Karpas-422 (cell line): ENCODE data around the gene HMGN1. TPM values are rescaled to one million over a fixed set of nuclear protein-coding genes. Genes with fewer than 3 reads are reported as not detected.

Source experiments
- DNase-seq: peaks from one replicate; pipeline ENCODE4 v3.0.0-alpha.2; 2015
- H2AFZ ChIP-seq: fragments of 200-600 bp; sonication (generic); 2 replicates; pipeline ENCODE4 v1.6.1; 2014; ENCODE audit warnings: antibody characterized with exemption, low read length, mixed read lengths
- H3K27ac ChIP-seq: fragments of 200-600 bp; sonication (generic); 2 replicates; pipeline ENCODE4 v1.5.1; 2014; ENCODE audit warnings: mild to moderate bottlenecking, low read length, moderate library complexity
- H3K27me3 ChIP-seq: fragments of 200-600 bp; sonication (generic); 2 replicates; pipeline ENCODE4 v1.6.1; 2014; ENCODE audit warnings: low read length, mixed read lengths
- H3K36me3 ChIP-seq: fragments of 200-600 bp; sonication (generic); 2 replicates; pipeline ENCODE4 v1.6.1; 2014; ENCODE audit warnings: low read length, mixed read lengths; ENCODE audit not compliant: insufficient read depth
- H3K4me1 ChIP-seq: fragments of 200-600 bp; sonication (generic); 2 replicates; pipeline ENCODE4 v1.6.1; 2014; ENCODE audit warnings: mild to moderate bottlenecking, low read length, mixed read lengths
- H3K4me2 ChIP-seq: fragments of 200-600 bp; sonication (generic); 2 replicates; pipeline ENCODE4 v1.6.1; 2014; ENCODE audit warnings: low read length, low read depth, mild to moderate bottlenecking; ENCODE audit not compliant: poor library complexity, severe bottlenecking
- H3K4me3 ChIP-seq: fragments of 200-600 bp; sonication (generic); 2 replicates; pipeline ENCODE4 v1.5.1; 2014; ENCODE audit warnings: mild to moderate bottlenecking, antibody characterized with exemption, low read length, mixed read lengths
- H3K79me2 ChIP-seq: fragments of 200-600 bp; sonication (generic); 2 replicates; pipeline ENCODE4 v1.6.1; 2014; ENCODE audit warnings: mild to moderate bottlenecking, low read length, mixed read lengths
- H3K9ac ChIP-seq: fragments of 200-600 bp; sonication (generic); 2 replicates; pipeline ENCODE4 v1.6.0; 2014; ENCODE audit warnings: low read length
- H3K9me2 ChIP-seq: fragments of 200-600 bp; sonication (generic), shearing (Covaris generic); replicated peaks from 2 replicates; pipeline ENCODE4 v1.6.0; 2014; ENCODE audit warnings: mild to moderate bottlenecking, low read length, moderate library complexity; ENCODE audit not compliant: insufficient read depth
- H3K9me3 ChIP-seq: fragments of 300-700, 200-600 bp; sonication (generic); 2 replicates; pipeline ENCODE4 v1.6.1; 2014; ENCODE audit warnings: low read length, mixed read lengths
- H4K20me1 ChIP-seq: fragments of 200-600 bp; sonication (generic); 2 replicates; pipeline ENCODE4 v1.6.1; 2014; ENCODE audit warnings: mild to moderate bottlenecking, antibody characterized with exemption, low read length, low read depth; ENCODE audit not compliant: insufficient read depth
- total RNA-seq: library from RNA; depleted of rRNA; stranded (reverse); fragments of >200 nt; shearing (Covaris generic); gene quantifications from 2 replicates; pipeline ENCODE4 v1.2.3, GENCODE V29; 2014; ENCODE audit warnings: low replicate concordance

The HMGN1 gene
- total RNA-seq, 1 experiment from 2014 or later: 561 TPM

- Histone ChIP-seq H3K36me3 (no peaks in the 10 kb centered on the region; the same call in 1 of the 2 replicates), H2AFZ (0 out of 2 replicates have a peak overlapping the region, but pooled peaks have one; percentile 15), H4K20me1 (no peaks in the 10 kb centered on the region), H3K79me2 (peaks cover 6% of the 10 kb centered on the region; the same call in 1 of the 2 replicates), H3K27ac (peak overlapping the region; percentile 99), H3K9me2 (no peaks in the 10 kb centered on the region), H3K9ac (peak overlapping the region; percentile 69), H3K9me3 (no peaks in the 10 kb centered on the region), H3K4me3 (0 out of 2 replicates have a peak overlapping the region, but pooled peaks have one; percentile 23), H3K4me2 (peak overlapping the region; percentile 79), H3K4me1 (peaks cover 79% of the 10 kb centered on the region), H3K27me3 (no peaks in the 10 kb centered on the region)
- DNase-seq: no peak
Observed at GRCh38 chr21:39319814-39320332, 29.0 kb downstream of the HMGN1 start.

- H3K9ac ChIP-seq: peak overlapping the region; percentile 69
- no peak overlapping the region; the same call in 1 of the 2 replicates for H2AFZ ChIP-seq
- peaks cover 11% of the 10 kb centered on the region for H3K79me2 ChIP-seq
- no peaks in the 10 kb centered on the region; the same call in 1 of the 2 replicates for H3K36me3 ChIP-seq
- no peak for DNase-seq
- no peaks in the 10 kb centered on the region for H3K9me2 ChIP-seq
- peak overlapping the region; percentile 79 for H3K4me2 ChIP-seq
- peak overlapping the region; percentile 99 for H3K27ac ChIP-seq
- H3K27me3 ChIP-seq: no peaks in the 10 kb centered on the region
- H4K20me1 ChIP-seq: no peaks in the 10 kb centered on the region
- H3K9me3 ChIP-seq: no peaks in the 10 kb centered on the region
- peaks cover 79% of the 10 kb centered on the region for H3K4me1 ChIP-seq
- peak overlapping the region; percentile 53 for H3K4me3 ChIP-seq
Observed at GRCh38 chr21:39319251-39319756, 29.6 kb downstream of the HMGN1 start.

GRCh38 chr21:39318091-39318959, 30.6 kb downstream of the HMGN1 start:
- Histone ChIP-seq H3K36me3 (no peaks in the 10 kb centered on the region; the same call in 1 of the 2 replicates), H3K4me1 (peaks cover 83% of the 10 kb centered on the region), H3K9ac (peak overlapping the region; percentile 69), H4K20me1 (no peaks in the 10 kb centered on the region), H3K9me3 (no peaks in the 10 kb centered on the region), H3K4me2 (peak overlapping the region; percentile 79), H2AFZ (no peak overlapping the region), H3K4me3 (peak overlapping the region; percentile 53), H3K27ac (peak overlapping the region; percentile 99), H3K79me2 (peaks cover 16% of the 10 kb centered on the region), H3K9me2 (no peaks in the 10 kb centered on the region), H3K27me3 (no peaks in the 10 kb centered on the region)
- peak; percentile 92 for DNase-seq

GRCh38 chr21:39317134-39318090, 31.5 kb downstream of the HMGN1 start:
- DNase-seq: peak; percentile 90
- Histone ChIP-seq H3K27me3 (no peaks in the 10 kb centered on the region), H3K79me2 (peaks cover 21% of the 10 kb centered on the region), H3K9me2 (no peaks in the 10 kb centered on the region), H3K27ac (peak overlapping the region; percentile 99), H3K9ac (peak overlapping the region; percentile 69), H3K4me1 (peaks cover 78% of the 10 kb centered on the region), H4K20me1 (no peaks in the 10 kb centered on the region), H3K4me3 (peak overlapping the region; percentile 53), H3K4me2 (peak overlapping the region; percentile 79), H2AFZ (no peak overlapping the region), H3K36me3 (no peaks in the 10 kb centered on the region; the same call in 1 of the 2 replicates), H3K9me3 (no peaks in the 10 kb centered on the region)

GRCh38 chr21:39316729-39317128, 32.2 kb downstream of the HMGN1 start:
- peaks cover 76% of the 10 kb centered on the region for H3K4me1 ChIP-seq
- H3K27ac ChIP-seq: peak overlapping the region; percentile 99
- H3K27me3 ChIP-seq: no peaks in the 10 kb centered on the region
- H3K9me2 ChIP-seq: no peaks in the 10 kb centered on the region
- DNase-seq: peak; percentile 59
- peak overlapping the region; percentile 79 for H3K4me2 ChIP-seq
- peaks cover 5% of the 10 kb centered on the region for H3K36me3 ChIP-seq
- H3K79me2 ChIP-seq: peaks cover 28% of the 10 kb centered on the region
- no peak overlapping the region for H2AFZ ChIP-seq
- H4K20me1 ChIP-seq: peaks cover 5% of the 10 kb centered on the region
- no peak overlapping the region for H3K4me3 ChIP-seq
- H3K9me3 ChIP-seq: no peaks in the 10 kb centered on the region
- H3K9ac ChIP-seq: peak overlapping the region; percentile 69

GRCh38 chr21:39315603-39316445, 33.1 kb downstream of the HMGN1 start:
- Histone ChIP-seq H3K4me3 (peak overlapping the region; percentile 2; the same call in 1 of the 2 replicates), H2AFZ (no peak overlapping the region), H3K27ac (peak overlapping the region; percentile 99), H3K4me1 (peaks cover 78% of the 10 kb centered on the region), H3K79me2 (peaks cover 36% of the 10 kb centered on the region), H3K9ac (peak overlapping the region; percentile 69), H3K9me2 (no peaks in the 10 kb centered on the region), H3K27me3 (no peaks in the 10 kb centered on the region), H3K36me3 (peaks cover 13% of the 10 kb centered on the region), H3K4me2 (peak overlapping the region; percentile 79), H4K20me1 (peaks cover 12% of the 10 kb centered on the region), H3K9me3 (no peaks in the 10 kb centered on the region)
- peak; percentile 65 for DNase-seq
